Subcutaneous abdominal adipose tissue (tissue), 5 donors: ENCODE data around the gene DCC.

Experiments used
- H3K27ac ChIP-seq: one replicate; pipeline ENCODE4 v1.7.0; 2013; ENCODE audit warnings: low read depth, mild to moderate bottlenecking, inconsistent platforms, low read length, moderate library complexity
- H3K27me3 ChIP-seq, 5 donors: one replicate each; pipeline ENCODE4 v1.7.0; 2013; ENCODE audit warnings: low read length in 5 of 5, inconsistent platforms in 1 of 5; ENCODE audit not compliant: control insufficient read depth in 5 of 5, insufficient read depth in 4 of 5
- H3K36me3 ChIP-seq, 5 donors: one replicate each; pipeline ENCODE4 v1.7.0; 2013; ENCODE audit warnings: low read length in 5 of 5; ENCODE audit not compliant: control insufficient read depth in 5 of 5, insufficient read depth in 5 of 5
- H3K4me1 ChIP-seq, 5 donors: one replicate each; pipeline ENCODE4 v1.7.0; 2013; ENCODE audit warnings: low read length in 5 of 5, mild to moderate bottlenecking in 3 of 5, moderate library complexity in 1 of 5; ENCODE audit not compliant: control insufficient read depth in 5 of 5, insufficient read depth in 5 of 5
- H3K4me3 ChIP-seq, 5 donors: one replicate each; pipeline ENCODE4 v1.7.0; 2013; ENCODE audit warnings: low read length in 5 of 5, low read depth in 1 of 5
- H3K9ac ChIP-seq, 5 donors: one replicate each; pipeline ENCODE4 v1.7.0; 2013; ENCODE audit warnings: low read length in 5 of 5, mild to moderate bottlenecking in 4 of 5, moderate library complexity in 3 of 5
- H3K9me3 ChIP-seq, 5 donors: one replicate each; pipeline ENCODE4 v1.7.0; 2013; ENCODE audit warnings: low read length in 5 of 5; ENCODE audit not compliant: control insufficient read depth in 5 of 5
- donor health status: healthy.
- donor health status: healthy.
- donor health status: healthy.
- donor health status: healthy.
- donor health status: healthy.

DCC gene

GRCh38 chr18:52370841-52371240 is 30.8 kb downstream of the DCC start:
- Histone ChIP-seq H3K9ac (no peak overlapping the region), H3K4me1 (no peaks in the 10 kb centered on the region), H3K27me3 (peaks cover 0 to 4% (median 0%) of the 10 kb centered on the region in 5 donors), H3K36me3 (no peaks in the 10 kb centered on the region), H3K4me3 (no peak overlapping the region), H3K27ac (no peak overlapping the region), H3K9me3 (no peaks in the 10 kb centered on the region)

DNA sequence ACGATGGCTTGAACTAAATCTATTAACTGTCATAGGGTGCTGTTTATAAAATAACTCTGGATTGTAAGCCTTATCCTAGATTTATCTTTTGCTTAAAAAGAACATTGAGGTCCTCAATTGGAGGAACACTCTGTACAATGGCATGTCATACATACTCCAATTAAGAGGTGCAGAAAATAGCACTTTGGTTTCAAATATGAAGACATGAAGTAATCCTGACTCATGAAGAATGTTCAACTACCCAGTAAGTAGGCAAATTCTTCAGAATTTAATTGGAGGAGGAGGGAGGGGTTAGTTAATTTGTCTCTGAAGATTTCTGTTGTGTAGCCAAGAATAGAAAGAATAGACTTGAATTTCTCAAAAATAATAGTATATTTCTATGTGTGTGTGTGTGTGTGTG is 36.1 kb downstream of the DCC start:
- no peaks in the 10 kb centered on the region for H3K27me3 ChIP-seq
- no peaks in the 10 kb centered on the region for H3K4me1 ChIP-seq
- H3K4me3 ChIP-seq = no peak overlapping the region
- H3K27ac ChIP-seq = no peak overlapping the region
- no peaks in the 10 kb centered on the region for H3K36me3 ChIP-seq
- no peak overlapping the region for H3K9ac ChIP-seq
- H3K9me3 ChIP-seq = peaks cover 0 to 2% (median 0%) of the 10 kb centered on the region in 5 donors

- Histone ChIP-seq H3K27ac (no peak overlapping the region), H3K36me3 (no peaks in the 10 kb centered on the region), H3K9me3 (peaks cover 0 to 2% (median 0%) of the 10 kb centered on the region in 5 donors), H3K4me1 (no peaks in the 10 kb centered on the region), H3K9ac (no peak overlapping the region), H3K27me3 (no peaks in the 10 kb centered on the region), H3K4me3 (no peak overlapping the region)
Observed at GRCh38 chr18:52377094-52377493, 37.1 kb downstream of the DCC start.

- no peaks in the 10 kb centered on the region for H3K27me3 ChIP-seq
- no peaks in the 10 kb centered on the region for H3K36me3 ChIP-seq
- H3K27ac ChIP-seq = no peak overlapping the region
- H3K9me3 ChIP-seq = no peaks in the 10 kb centered on the region
- no peak overlapping the region for H3K4me3 ChIP-seq
- no peak overlapping the region for H3K9ac ChIP-seq
- H3K4me1 ChIP-seq = no peaks in the 10 kb centered on the region
Observed at GRCh38 chr18:52386306-52386705, 46.3 kb downstream of the DCC start.

GRCh38 chr18:52387175-52387574 is 47.2 kb downstream of the DCC start:
- Histone ChIP-seq H3K9ac (no peak overlapping the region), H3K27ac (no peak overlapping the region), H3K9me3 (no peaks in the 10 kb centered on the region), H3K4me3 (no peak overlapping the region), H3K4me1 (no peaks in the 10 kb centered on the region), H3K27me3 (no peaks in the 10 kb centered on the region), H3K36me3 (no peaks in the 10 kb centered on the region)

- peaks cover 0 to 3% (median 0%) of the 10 kb centered on the region in 5 donors for H3K27me3 ChIP-seq
- no peaks in the 10 kb centered on the region for H3K36me3 ChIP-seq
- H3K9ac ChIP-seq = no peak overlapping the region
- H3K4me3 ChIP-seq = no peak overlapping the region
- H3K9me3 ChIP-seq = no peaks in the 10 kb centered on the region
- H3K27ac ChIP-seq = no peak overlapping the region
- no peaks in the 10 kb centered on the region for H3K4me1 ChIP-seq
Observed at GRCh38 chr18:52391810-52392559, 52.0 kb downstream of the DCC start.

GRCh38 chr18:52394602-52395001 is 54.6 kb downstream of the DCC start:
- no peak overlapping the region for H3K4me3 ChIP-seq
- no peak overlapping the region for H3K9ac ChIP-seq
- H3K27me3 ChIP-seq = peaks cover 0 to 3% (median 0%) of the 10 kb centered on the region in 5 donors
- H3K4me1 ChIP-seq = no peaks in the 10 kb centered on the region
- H3K9me3 ChIP-seq = no peaks in the 10 kb centered on the region
- H3K36me3 ChIP-seq = no peaks in the 10 kb centered on the region
- no peak overlapping the region for H3K27ac ChIP-seq

DNA sequence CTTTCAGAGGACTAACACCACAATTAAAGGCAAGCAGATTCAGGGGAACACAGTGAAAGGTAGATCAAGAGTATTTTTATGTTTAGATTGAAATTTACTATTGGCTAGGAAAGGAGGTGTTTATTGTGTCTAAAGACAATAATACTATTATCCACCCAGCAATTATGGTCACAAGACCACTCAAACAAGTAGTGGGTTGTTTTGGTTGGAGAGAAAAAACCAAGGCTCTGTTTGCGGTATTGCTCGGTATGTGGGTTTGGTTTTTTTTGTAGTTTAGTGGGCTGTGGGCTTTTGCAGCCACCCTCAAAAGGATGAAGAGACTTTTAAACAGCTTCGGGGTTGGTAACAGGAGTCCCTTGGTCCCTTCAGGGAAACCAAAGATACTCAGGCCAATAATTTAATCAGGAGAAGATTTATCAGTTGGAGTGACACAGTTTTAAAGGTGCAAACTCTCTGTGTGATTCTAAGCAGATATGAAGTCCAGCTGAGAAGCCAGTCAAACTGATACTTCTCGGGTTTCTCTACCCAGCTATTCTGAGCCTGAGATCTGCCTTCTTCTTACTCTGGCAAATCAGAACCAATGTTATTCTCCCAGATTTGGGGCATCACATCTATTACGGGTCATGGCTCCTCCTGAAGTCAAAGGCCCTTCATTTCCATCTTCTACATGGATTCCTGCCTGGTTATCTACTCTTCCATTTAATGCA is 55.3 kb downstream of the DCC start:
- no peak overlapping the region for H3K9ac ChIP-seq
- H3K27ac ChIP-seq = no peak overlapping the region
- H3K27me3 ChIP-seq = peaks cover 0 to 3% (median 0%) of the 10 kb centered on the region in 5 donors
- H3K36me3 ChIP-seq = no peaks in the 10 kb centered on the region
- H3K9me3 ChIP-seq = no peaks in the 10 kb centered on the region
- H3K4me3 ChIP-seq = no peak overlapping the region
- H3K4me1 ChIP-seq = no peaks in the 10 kb centered on the region

GRCh38 chr18:52401236-52401635 is 61.2 kb downstream of the DCC start:
- no peak overlapping the region for H3K9ac ChIP-seq
- H3K36me3 ChIP-seq = no peaks in the 10 kb centered on the region
- no peak overlapping the region for H3K27ac ChIP-seq
- no peak overlapping the region for H3K4me3 ChIP-seq
- H3K27me3 ChIP-seq = no peaks in the 10 kb centered on the region
- H3K9me3 ChIP-seq = peaks cover 0 to 2% (median 0%) of the 10 kb centered on the region in 5 donors
- no peaks in the 10 kb centered on the region for H3K4me1 ChIP-seq

DNA sequence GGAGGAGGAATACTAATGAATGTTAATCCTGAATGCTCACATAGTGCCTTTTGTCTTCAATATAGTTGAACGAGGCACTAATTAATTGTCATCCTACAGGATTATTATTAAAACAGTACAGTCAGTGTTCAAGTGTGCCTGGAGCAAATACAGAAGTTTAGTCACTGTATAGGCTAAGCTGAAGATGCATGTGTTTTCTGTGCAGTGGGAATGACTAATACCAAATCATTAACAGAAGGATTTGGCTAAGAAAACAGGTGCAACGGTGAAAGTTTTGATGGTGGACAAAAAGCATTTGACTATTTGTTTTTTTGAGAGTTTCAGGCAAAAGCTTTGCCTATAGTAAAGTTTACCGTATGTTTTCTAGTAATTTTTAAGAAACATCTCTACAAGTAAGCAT is 62.8 kb downstream of the DCC start:
- Histone ChIP-seq H3K4me3 (no peak overlapping the region), H3K9ac (no peak overlapping the region), H3K36me3 (no peaks in the 10 kb centered on the region), H3K9me3 (peaks cover 0 to 2% (median 0%) of the 10 kb centered on the region in 5 donors), H3K27ac (no peak overlapping the region), H3K27me3 (no peaks in the 10 kb centered on the region), H3K4me1 (no peaks in the 10 kb centered on the region)
